Measurements from ENCODE around the gene SPTAN1.

SPTAN1 gene

GRCh38 chr9:128607642-128608350 lies 55.4 kb downstream of the SPTAN1 start:
- no peak for DNase-seq

DNA sequence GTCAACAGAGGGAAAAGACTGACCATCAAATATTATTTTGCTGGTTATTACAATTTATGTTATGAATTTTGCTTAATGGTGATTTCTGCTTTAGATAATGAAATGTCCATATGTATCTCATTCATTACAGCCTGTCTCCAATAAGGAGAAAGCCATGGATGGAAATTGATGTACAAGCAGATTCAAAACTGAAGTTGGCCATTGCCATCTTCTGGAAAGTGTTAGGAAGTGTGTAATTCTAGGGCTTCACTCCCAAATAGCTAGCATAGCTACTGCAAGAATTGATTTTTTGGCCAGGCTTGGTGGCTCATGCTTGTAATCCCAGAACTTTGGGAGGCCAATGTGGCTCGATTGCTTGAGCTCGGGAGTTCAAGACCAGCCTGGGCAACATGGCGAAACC lies 58.5 kb downstream of the SPTAN1 start:
- no peak for DNase-seq

- DNase-seq = no peak
These were observed 59.4 kb downstream of the SPTAN1 start for GRCh38 chr9:128611600-128612394.

GRCh38 chr9:128614728-128615127 lies 62.3 kb downstream of the SPTAN1 start:
- DNase-seq = no peak

DNA sequence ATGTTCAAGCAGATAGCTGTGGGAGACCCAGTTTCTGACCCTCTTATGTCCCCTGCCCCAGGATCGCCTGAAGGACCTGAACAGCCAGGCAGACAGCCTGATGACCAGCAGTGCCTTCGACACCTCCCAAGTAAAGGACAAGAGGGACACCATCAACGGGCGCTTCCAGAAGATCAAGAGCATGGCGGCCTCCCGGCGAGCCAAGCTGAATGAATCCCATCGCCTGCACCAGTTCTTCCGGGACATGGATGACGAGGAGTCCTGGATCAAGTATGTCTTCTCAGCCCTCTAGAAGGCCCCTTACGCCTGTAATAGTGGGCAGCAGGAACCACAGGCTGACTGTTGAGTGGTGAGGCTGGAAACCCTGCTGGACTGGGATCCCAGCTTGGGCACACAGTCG lies 63.2 kb downstream of the SPTAN1 start:
- no peak for DNase-seq

GRCh38 chr9:128617943-128618342 lies 65.6 kb downstream of the SPTAN1 start:
- DNase-seq = no peak

DNA sequence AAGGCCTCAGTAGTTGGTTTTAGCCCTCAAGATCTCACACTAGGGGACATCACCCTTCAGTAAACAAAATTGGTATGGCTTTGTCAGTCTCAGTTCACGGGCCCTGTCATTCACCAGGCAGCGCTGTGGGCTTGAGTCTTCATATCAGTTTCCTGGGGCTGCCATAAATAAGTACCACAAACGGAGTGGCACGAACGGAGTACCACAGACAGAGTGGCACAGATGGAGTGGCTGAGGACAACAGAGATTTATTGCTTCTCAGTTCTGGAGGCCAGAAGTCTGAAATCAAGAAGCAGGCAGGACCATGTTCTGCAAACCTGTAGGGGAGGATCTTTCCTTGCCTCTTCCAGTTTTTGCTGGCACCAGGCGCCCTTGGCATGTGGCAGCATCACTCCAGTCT lies 66.7 kb downstream of the SPTAN1 start:
- DNase-seq = no peak

GRCh38 chr9:128619779-128620178 lies 67.4 kb downstream of the SPTAN1 start:
- no peak for DNase-seq

- DNase-seq = no peak
These were observed 69.5 kb downstream of the SPTAN1 start for GRCh38 chr9:128621730-128622455.

- DNase-seq = no peak
These were observed 72.2 kb downstream of the SPTAN1 start for GRCh38 chr9:128624566-128624965.

DNA sequence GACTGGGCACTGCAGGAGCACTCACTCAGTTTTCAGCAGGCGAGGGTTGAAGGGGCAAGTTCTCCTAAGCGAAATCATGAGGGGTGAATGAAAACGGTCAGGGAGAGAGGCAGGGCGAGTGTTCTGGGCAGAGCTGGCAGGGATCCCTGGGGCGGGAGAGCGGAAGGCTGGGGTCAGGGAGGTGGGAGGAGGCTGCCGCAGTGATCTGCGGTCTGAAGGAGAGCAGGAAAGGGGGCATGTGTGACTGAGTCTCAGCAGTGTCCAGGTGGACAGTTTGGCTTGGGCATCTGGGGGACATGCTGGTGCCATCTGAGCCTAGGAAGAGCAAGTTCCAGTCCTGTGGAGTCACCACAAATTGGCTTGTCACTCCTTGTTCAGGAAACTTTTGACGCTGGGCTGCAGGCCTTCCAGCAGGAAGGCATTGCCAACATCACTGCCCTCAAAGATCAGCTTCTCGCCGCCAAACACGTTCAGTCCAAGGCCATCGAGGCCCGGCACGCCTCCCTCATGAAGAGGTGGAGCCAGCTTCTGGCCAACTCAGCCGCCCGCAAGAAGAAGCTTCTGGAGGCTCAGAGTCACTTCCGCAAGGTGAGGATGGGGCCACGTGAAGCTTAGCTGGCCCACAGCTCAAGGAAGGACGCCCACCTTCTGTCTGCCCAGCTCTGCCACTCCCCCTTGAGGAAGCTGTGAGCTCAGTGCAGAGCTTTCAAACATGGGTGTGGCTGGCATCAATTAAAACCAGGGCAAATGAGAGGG lies 73.2 kb downstream of the SPTAN1 start:
- no peak for DNase-seq

GRCh38 chr9:128626181-128626580 lies 73.8 kb downstream of the SPTAN1 start:
- no peak for DNase-seq

GRCh38 chr9:128627127-128627715 lies 74.8 kb downstream of the SPTAN1 start:
- no peak for DNase-seq

- no peak for DNase-seq
These were observed 75.5 kb downstream of the SPTAN1 start for GRCh38 chr9:128627906-128628305.

DNA sequence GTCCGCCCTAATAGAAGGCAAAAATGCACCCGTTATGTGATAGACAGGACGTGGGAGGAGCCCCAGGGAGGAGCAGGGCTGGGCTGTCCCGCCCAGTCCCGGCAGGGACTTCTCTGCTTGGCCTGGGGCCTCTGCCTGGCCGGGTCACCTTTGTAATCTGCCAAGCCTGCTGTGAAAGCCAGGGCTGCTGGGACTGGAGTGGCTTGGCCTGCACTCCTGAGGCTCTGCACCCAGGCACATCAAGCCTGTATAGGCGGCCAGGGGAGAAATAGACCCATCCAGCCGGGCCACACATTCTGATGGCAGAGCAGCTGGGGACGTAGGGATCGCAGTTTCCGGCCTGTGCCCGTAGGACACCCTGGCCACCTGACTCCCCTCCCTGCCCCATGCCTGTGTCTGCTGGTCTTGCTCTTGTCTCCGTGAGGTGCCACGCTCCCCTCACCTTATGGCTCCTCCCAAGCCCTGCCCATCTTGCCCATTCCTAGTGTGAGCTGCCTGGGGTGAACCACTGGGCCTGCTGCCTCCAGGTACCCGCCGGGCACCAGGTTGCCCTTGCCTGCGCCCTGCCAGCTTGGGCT lies 76.2 kb downstream of the SPTAN1 start:
- no peak for DNase-seq

- no peak for DNase-seq
These were observed 76.7 kb downstream of the SPTAN1 start for GRCh38 chr9:128629136-128629535.

DNA sequence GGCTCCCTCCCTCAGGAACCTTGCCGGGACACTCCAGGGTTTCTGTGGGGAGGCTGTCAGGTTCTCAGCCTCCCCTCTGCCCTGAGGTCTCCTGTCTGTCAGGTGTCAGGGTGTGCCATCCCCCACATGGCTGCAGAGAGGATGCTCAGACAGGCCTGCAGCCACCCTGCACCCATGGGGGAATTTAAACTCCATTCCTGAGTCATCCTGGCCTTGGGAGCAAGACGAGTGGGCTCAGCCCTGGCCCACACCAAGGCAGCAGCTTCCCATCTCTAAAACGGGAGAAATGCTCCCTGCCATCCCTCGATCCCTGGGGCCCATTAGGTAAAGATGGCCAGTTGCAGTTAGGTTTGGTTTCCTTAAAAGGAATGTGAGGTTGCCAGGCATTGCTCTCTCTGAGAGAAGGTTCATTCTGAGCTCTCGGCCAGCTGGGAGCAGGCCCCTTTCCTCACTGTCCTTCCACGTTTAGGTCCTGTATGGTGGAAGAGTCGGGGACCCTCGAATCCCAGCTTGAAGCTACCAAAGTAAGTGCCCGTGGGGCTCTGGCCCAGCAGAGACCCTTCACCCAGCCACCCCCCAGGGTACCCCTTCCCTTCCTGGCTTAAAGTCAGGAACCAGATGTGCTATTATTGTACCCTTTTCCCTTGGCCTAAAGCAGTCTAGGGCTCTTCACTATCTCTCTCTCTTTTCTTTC lies 77.6 kb downstream of the SPTAN1 start:
- DNase-seq = no peak

GRCh38 chr9:128631636-128632035 lies 79.2 kb downstream of the SPTAN1 start:
- DNase-seq = no peak

GRCh38 chr9:128632066-128632465 lies 79.7 kb downstream of the SPTAN1 start:
- no peak for DNase-seq

DNA sequence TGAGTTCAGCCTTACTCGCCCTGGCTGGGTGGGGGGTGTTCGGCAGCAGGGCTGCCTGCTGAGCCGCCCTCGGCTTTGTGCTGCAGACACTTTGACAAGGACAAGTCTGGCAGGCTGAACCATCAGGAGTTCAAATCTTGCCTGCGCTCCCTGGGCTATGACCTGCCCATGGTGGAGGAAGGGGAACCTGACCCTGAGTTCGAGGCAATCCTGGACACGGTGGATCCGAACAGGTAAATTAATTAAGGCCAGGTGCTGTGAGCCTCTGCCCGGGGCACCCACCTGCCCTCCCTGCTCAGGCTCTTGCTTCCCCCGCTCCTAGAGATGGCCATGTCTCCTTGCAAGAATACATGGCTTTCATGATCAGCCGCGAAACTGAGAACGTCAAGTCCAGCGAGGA lies 80.1 kb downstream of the SPTAN1 start:
- no peak for DNase-seq

DNA sequence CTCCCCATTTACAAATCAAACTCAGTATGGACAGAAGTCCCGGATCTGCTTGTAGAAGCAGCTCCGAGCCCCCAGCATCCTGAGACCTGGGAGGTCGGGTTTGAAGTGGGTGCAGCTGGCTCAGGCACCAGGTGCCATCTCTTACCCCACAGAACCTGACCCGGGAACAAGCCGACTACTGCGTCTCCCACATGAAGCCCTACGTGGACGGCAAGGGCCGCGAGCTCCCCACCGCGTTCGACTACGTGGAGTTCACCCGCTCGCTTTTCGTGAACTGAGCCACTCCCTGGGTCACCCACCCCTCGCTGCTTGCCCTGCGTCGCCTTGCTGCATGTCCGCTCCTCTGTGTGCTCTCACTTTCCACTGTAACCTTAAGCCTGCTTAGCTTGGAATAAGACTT lies 80.7 kb downstream of the SPTAN1 start:
- DNase-seq = no peak

DNA sequence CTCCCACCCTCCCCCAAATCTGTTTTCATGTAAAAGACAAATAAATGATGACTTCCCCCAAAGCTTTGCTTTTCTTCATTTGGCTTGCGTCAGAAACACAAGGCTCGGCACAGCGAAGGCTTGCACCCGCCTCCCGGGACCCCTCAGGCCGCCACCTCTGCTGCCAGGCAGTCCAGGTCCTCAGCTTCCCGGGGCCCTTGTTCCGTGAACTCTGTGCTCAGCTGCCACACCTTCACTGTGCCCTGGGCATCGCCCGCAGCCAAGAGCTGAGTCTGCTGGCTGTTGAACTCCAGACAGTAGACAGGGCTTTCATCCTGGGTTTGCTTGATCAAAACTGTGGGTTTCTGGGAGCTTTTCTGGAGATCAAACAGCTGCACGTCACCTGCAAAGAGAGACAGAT lies 81.2 kb downstream of the SPTAN1 start:
- DNase-seq = no peak

All from activated CD8-positive, alpha-beta memory T cell treated with anti-CD3 and anti-CD28 coated beads for 24 hours (primary cell).